ENCODE results near the gene THSD8.

THSD8 gene

DNA sequence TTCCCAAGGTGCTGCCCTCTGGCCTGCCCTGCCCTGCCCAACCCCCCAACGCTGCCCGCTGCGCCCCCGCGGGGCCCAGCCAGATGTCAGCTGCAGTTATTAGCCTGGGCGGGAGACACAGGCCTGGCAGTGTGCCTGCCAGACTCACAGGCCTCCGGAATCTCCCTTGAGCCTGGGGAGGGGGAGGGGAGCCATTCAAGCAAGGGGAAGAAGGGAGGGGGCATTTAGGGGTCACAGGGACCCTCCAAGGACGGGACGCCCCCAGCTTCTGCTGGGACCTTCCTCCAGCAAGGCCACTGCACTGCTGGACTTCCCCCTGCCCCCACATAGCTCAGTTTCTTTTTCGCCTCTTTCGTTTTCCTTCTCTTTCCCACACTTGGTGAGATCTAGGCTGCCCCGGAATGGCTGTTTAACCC is 13.2 kb upstream of the THSD8 start:
- H3K4me3 ChIP-seq (ENCODE audit: control insufficient read depth, low read depth, low read length) = peak overlapping the region; percentile 8
- DNase-seq (ENCODE audit: low read depth) = peak; percentile 74
- no peak for TF ChIP-seq CTCF (conservative IDR thresholded peaks at IDR 0.05; ENCODE audit: control insufficient read depth, insufficient read depth, low read depth, low read length)

DNA sequence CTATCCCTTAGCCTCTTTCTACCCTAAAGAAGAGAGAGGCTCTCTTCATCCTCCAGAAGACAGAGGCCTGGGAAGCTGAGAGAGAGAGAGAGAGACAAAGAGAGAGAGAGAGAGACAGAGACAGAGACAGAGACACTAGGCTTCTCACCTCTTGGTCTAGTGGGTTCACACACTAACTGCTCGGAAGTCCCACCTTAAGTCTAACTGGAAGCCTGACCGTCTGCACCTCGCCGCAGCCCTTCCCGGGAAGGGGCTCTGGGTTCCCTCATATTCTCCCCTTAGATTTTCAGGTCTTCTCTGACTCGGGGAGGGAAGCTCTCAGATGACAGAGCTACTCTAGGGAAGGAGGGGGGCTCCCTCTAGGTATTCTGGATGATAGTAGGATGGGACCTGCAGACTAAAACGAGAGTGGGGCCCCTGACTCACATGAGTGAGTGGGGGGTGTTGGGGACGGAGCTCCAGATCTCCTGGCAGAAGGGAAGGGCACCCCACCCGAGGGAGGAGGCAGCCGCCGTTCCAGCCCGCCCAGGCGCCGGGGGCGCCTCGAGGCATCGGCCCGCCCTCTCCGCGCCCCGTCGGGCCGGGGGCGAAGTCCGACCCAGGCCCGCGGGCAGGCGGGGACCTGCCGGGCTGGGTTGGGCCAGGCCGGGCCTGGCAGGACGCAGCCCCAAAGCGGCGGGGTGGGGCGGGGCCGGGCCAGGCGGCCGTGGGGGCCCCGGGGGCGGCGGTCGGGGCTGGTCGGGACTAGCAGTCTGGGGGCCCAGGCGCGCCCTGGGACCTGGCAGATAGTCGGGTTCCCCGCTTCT is 12.6 kb upstream of the THSD8 start:
- H3K4me3 ChIP-seq (ENCODE audit: control insufficient read depth, low read depth, low read length) = peak overlapping the region; percentile 44
- no peak for TF ChIP-seq CTCF (conservative IDR thresholded peaks at IDR 0.05; ENCODE audit: control insufficient read depth, insufficient read depth, low read depth, low read length)
- DNase-seq (ENCODE audit: low read depth) = no peak

GRCh38 chr19:12789904-12790619 is 11.8 kb upstream of the THSD8 start:
- peak; percentile 90 for DNase-seq (ENCODE audit: low read depth)
- H3K4me3 ChIP-seq (ENCODE audit: control insufficient read depth, low read depth, low read length) = peak overlapping the region; percentile 44
- TF ChIP-seq CTCF (conservative IDR thresholded peaks at IDR 0.05; ENCODE audit: control insufficient read depth, insufficient read depth, low read depth, low read length) = no peak

GRCh38 chr19:12790628-12791344 is 11.1 kb upstream of the THSD8 start:
- TF ChIP-seq CTCF (conservative IDR thresholded peaks at IDR 0.05; ENCODE audit: control insufficient read depth, insufficient read depth, low read depth, low read length) = no peak
- no peak for DNase-seq (ENCODE audit: low read depth)
- H3K4me3 ChIP-seq (ENCODE audit: control insufficient read depth, low read depth, low read length) = peak overlapping the region; percentile 44

DNA sequence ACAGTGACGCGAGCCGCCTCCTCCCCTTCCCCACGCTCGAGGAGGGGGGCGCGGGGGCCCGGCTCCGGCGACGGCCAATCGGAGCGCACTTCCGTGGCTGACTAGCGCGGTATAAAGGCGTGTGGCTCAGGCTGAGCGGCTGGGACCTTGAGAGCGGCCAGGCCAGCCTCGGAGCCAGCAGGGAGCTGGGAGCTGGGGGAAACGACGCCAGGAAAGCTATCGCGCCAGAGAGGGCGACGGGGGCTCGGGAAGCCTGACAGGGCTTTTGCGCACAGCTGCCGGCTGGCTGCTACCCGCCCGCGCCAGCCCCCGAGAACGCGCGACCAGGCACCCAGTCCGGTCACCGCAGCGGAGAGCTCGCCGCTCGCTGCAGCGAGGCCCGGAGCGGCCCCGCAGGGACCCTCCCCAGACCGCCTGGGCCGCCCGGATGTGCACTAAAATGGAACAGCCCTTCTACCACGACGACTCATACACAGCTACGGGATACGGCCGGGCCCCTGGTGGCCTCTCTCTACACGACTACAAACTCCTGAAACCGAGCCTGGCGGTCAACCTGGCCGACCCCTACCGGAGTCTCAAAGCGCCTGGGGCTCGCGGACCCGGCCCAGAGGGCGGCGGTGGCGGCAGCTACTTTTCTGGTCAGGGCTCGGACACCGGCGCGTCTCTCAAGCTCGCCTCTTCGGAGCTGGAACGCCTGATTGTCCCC is 10.4 kb upstream of the THSD8 start, which contains the start of gene JUNB:
TSS of gene JUNB (plus strand) at position 142 of the 706 bp plus-strand sequence. CDS start at position 428, 286 bp downstream.
- TF ChIP-seq CTCF (conservative IDR thresholded peaks at IDR 0.05; ENCODE audit: control insufficient read depth, insufficient read depth, low read depth, low read length) = no peak
- H3K4me3 ChIP-seq (ENCODE audit: control insufficient read depth, low read depth, low read length) = peak within 1 kb of the TSS; percentile 88
- DNase-seq (ENCODE audit: low read depth) = peak; percentile 95
